GM10248 (cell line): Measurements from ENCODE around the gene NOD2.

Experiments
- CTCF ChIA-PET: fragments of 300-600 bp; sonication (Branson Sonifier 250); formaldehyde crosslinking; extraction: SDS; loops from one replicate; lab custom pipeline; 2021; ENCODE audit warnings: antibody characterized with exemption; lab: Yijun Ruan, JAX
- POLR2A ChIA-PET: fragments of 350-650 bp; sonication (Branson Sonifier 250); formaldehyde crosslinking; extraction: SDS; loops from one replicate; lab custom pipeline; 2020; ENCODE audit warnings: antibody characterized with exemption; lab: Yijun Ruan, JAX
- DNase-seq: peaks from one replicate; pipeline ENCODE4 v3.0.0; 2012; ENCODE audit errors: extremely low spot score
- CTCF ChIP-seq: IDR thresholded peaks from 2 replicates; pipeline ENCODE4 v1.5.1; 2012; ENCODE audit warnings: mild to moderate bottlenecking, low read depth; ENCODE audit errors: extremely low read depth, missing control alignments, control extremely low read depth

The NOD2 gene

GRCh38 chr16:50695017-50696000 is 1.9 kb downstream of the NOD2 start:
- no peak for DNase-seq

DNA sequence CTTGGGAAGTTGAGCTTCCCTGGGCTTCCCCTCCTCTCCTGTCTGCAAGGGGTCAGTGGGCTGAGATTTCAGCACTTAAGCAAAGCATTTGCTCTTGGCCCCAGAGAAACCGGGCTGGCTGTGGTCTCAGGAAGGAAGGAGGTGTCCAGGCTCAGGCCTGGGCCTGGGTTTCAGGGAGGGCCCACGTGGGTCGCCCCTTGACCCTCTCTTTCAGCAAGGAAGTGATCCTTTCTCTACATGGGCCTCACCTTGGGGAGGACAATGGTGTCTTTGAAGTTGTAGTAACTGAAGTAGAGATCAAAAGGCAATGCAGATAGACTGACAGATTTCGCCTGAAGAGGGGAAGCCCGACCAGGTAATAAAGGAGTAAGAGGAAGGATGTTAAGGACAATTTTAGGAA is 2.7 kb downstream of the NOD2 start:
- no peak for TF ChIP-seq CTCF
- POLR2A ChIA-PET, result interaction anchor here (1.6 kb wide), 1 partner anchor 9 kb away, joined by 6 read pairs; no protein-coding TSS in a partner anchor

More at GRCh38 chr16:50695017-50696000, 1.9 kb downstream of the NOD2 start:
- CTCF ChIA-PET, result interaction anchor here (0.7 to 3.9 kb wide), 12 partner anchors 9 to 111 kb away, joined by 3 to 22 read pairs (median 4); partner anchors contain the start of gene SNX20
- POLR2A ChIA-PET, result no interaction called here
- no peak for TF ChIP-seq CTCF

DNA sequence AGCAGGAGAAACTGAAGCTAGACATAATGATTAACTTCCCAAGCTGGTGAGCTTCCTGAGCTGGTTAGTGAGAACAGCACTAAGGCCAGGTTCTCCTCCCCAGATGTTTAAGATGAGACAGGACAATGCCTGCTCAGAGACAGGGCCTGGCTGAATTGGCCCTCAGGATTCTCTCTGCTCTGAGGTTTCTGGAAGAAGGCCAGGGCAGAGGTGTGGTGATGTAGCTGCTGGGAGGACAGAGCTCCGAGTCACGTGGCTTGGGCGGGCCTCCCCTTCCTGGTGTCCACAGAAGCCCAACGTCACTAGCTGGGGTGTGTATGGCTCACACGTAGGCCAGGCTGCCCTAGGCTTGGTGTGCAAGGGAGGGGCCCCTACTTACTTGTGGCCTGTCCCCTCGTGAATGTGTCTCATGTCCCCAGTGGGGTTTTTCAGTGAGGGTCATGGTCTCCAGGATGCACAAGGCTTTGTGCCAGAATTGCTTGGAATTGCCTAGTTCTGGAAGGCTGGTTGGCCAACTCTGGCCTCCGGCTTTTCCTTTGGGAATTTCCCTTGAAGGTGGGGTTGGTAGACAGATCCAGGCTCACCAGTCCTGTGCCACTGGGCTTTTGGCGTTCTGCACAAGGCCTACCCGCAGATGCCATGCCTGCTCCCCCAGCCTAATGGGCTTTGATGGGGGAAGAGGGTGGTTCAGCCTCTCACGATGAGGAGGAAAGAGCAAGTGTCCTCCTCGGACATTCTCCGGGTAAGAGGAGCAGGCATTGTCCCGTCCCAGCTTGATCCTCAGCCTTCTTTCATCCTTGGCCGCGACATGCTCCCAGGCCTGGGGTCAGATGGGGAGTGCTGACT is 3.4 kb downstream of the NOD2 start:
- POLR2A ChIA-PET, result interaction anchor here (0.6 to 1.6 kb wide), 3 partner anchors 10 to 48 kb away, joined by 5 to 8 read pairs (median 6); partner anchors contain the start of gene CYLD
- CTCF ChIA-PET, result interaction anchor here (0.9 to 3.9 kb wide), 13 partner anchors 10 to 370 kb away, joined by 3 to 22 read pairs (median 4); no protein-coding TSS in a partner anchor
- peak; percentile 85 for DNase-seq
- TF ChIP-seq CTCF, result no peak

More for the DNA sequence above, 2.7 kb downstream of the NOD2 start:
- CTCF ChIA-PET, result interaction anchor here (0.9 to 3.9 kb wide), 11 partner anchors 10 to 111 kb away, joined by 3 to 22 read pairs (median 4); no protein-coding TSS in a partner anchor
- no peak for DNase-seq

GRCh38 chr16:50697421-50697715 is 4.0 kb downstream of the NOD2 start:
- DNase-seq, result no peak
- TF ChIP-seq CTCF, result no peak
- POLR2A ChIA-PET, result interaction anchor here (1.2 to 1.6 kb wide), 2 partner anchors 10 to 44 kb away, joined by 5 to 6 read pairs; partner anchors contain the start of gene CYLD
- CTCF ChIA-PET, result interaction anchor here (1.1 to 3.9 kb wide), 7 partner anchors 11 to 370 kb away, joined by 3 to 22 read pairs (median 4); partner anchors contain the start of gene SNX20

DNA sequence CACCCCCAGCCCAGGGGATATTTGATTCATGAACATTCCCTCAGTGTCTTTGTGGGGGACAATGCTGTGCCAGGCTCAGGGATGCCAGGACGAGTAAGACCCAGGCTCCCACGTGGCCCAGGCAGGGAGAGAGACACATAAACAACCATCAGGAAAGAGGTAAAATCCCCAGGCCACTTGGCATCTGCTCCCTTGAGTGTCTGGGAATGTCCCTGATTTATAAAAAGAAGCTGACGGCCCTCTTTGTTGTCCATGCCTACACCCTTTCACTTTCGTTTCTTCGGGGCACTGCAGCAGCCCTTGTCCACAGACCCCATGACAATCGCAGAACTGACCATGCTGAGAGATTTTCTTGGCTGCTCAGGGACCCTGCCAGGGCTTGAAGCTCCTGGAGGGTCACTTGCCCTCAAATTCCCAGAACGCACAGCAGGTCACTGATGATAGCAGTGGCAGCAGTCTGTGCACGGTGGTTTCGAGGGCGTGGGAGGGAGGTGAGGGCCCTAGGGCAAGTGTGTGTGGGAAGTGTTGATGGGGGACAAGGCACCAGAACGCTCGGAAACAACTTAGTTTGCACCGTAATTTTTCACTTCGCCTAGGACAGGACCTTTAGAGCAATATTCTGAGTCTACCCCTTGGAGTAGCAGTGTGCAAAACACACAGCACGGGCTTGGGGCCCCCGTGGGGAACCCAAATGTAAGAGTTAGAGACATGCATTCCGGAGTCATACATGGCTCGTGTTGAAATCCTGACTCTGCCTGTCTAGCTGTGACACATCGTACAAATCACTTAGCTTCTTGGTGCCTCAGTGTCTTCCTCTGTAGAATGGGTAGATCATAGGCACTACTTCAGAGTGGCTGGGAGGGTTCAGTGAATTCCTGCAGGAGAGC is 4.7 kb downstream of the NOD2 start:
- TF ChIP-seq CTCF, result no peak
- ChIA-PET CTCF (interaction anchor here (0.8 to 3.9 kb wide), 10 partner anchors 11 to 371 kb away, joined by 3 to 22 read pairs (median 4); partner anchors contain the start of gene SNX20), POLR2A (interaction anchor here (0.6 kb wide), 1 partner anchor 43 kb away, joined by 5 read pairs; the partner anchor contains the start of gene CYLD)
- peak; percentile 70 for DNase-seq
